ENCODE measurements around the gene STK32B. TPM values are rescaled to one million over a fixed set of nuclear protein-coding genes. Genes with fewer than 3 reads are reported as not detected.

The STK32B gene
- total RNA-seq, 1 donor from 2014 or later, result 3.5 TPM

- Mint-ChIP-seq H3K36me3 (ENCODE audit: low read depth) (no peaks in the 10 kb centered on the region), H3K4me3 (no peak overlapping the region), H3K9me3 (peaks cover 2% of the 10 kb centered on the region), H3K27ac (ENCODE audit: unreplicated experiment) (no peak overlapping the region), H3K27me3 (ENCODE audit: low read depth) (peaks cover 7% of the 10 kb centered on the region), H3K4me1 (no peaks in the 10 kb centered on the region)
- TF ChIP-seq CTCF (conservative IDR thresholded peaks at IDR 0.05), result no peak
- no peak for DNase-seq (ENCODE audit: low read depth, low spot score)
Observed at GRCh38 chr4:5098176-5098575, 46.9 kb downstream of the STK32B start.

- no peaks in the 10 kb centered on the region for H3K4me1 Mint-ChIP-seq
- DNase-seq (ENCODE audit: low read depth, low spot score), result no peak
- no peak overlapping the region for H3K4me3 Mint-ChIP-seq
- H3K27ac Mint-ChIP-seq (ENCODE audit: unreplicated experiment), result no peak overlapping the region
- TF ChIP-seq CTCF (conservative IDR thresholded peaks at IDR 0.05), result no peak
- H3K27me3 Mint-ChIP-seq (ENCODE audit: low read depth), result peaks cover 7% of the 10 kb centered on the region
- H3K9me3 Mint-ChIP-seq, result peaks cover 2% of the 10 kb centered on the region
- H3K36me3 Mint-ChIP-seq (ENCODE audit: low read depth), result no peaks in the 10 kb centered on the region
Observed at GRCh38 chr4:5100336-5100735, 49.1 kb downstream of the STK32B start.

- peaks cover 2% of the 10 kb centered on the region for H3K9me3 Mint-ChIP-seq
- H3K4me3 Mint-ChIP-seq, result no peak overlapping the region
- DNase-seq (ENCODE audit: low read depth, low spot score), result no peak
- H3K4me1 Mint-ChIP-seq, result no peaks in the 10 kb centered on the region
- no peak overlapping the region for H3K27ac Mint-ChIP-seq (ENCODE audit: unreplicated experiment)
- H3K36me3 Mint-ChIP-seq (ENCODE audit: low read depth), result no peaks in the 10 kb centered on the region
- H3K27me3 Mint-ChIP-seq (ENCODE audit: low read depth), result peaks cover 7% of the 10 kb centered on the region
- TF ChIP-seq CTCF (conservative IDR thresholded peaks at IDR 0.05), result no peak
Observed at GRCh38 chr4:5100986-5101385, 49.7 kb downstream of the STK32B start.

GRCh38 chr4:5101571-5101970 lies 50.3 kb downstream of the STK32B start:
- no peak overlapping the region for H3K4me3 Mint-ChIP-seq
- peaks cover 7% of the 10 kb centered on the region for H3K27me3 Mint-ChIP-seq (ENCODE audit: low read depth)
- TF ChIP-seq CTCF (conservative IDR thresholded peaks at IDR 0.05), result no peak
- no peaks in the 10 kb centered on the region for H3K4me1 Mint-ChIP-seq
- peaks cover 2% of the 10 kb centered on the region for H3K9me3 Mint-ChIP-seq
- H3K36me3 Mint-ChIP-seq (ENCODE audit: low read depth), result no peaks in the 10 kb centered on the region
- no peak for DNase-seq (ENCODE audit: low read depth, low spot score)
- no peak overlapping the region for H3K27ac Mint-ChIP-seq (ENCODE audit: unreplicated experiment)

GRCh38 chr4:5110901-5111300 lies 59.6 kb downstream of the STK32B start:
- no peak for DNase-seq (ENCODE audit: low read depth, low spot score)
- Mint-ChIP-seq H3K9me3 (peaks cover 4% of the 10 kb centered on the region), H3K27me3 (ENCODE audit: low read depth) (peaks cover 2% of the 10 kb centered on the region)

More at GRCh38 chr4:5110901-5111300, 59.6 kb downstream of the STK32B start:
- H3K36me3 Mint-ChIP-seq (ENCODE audit: low read depth), result no peaks in the 10 kb centered on the region
- H3K4me1 Mint-ChIP-seq, result no peaks in the 10 kb centered on the region
- TF ChIP-seq CTCF (conservative IDR thresholded peaks at IDR 0.05), result no peak
- H3K4me3 Mint-ChIP-seq, result no peak overlapping the region
- no peak overlapping the region for H3K27ac Mint-ChIP-seq (ENCODE audit: unreplicated experiment)

All from neural crest cell (in vitro differentiated cells).